ENCODE data around the gene ABLIM2. TPM values are rescaled to one million over a fixed set of nuclear protein-coding genes. Genes with fewer than 3 reads are reported as not detected.

The ABLIM2 gene
- total RNA-seq, 1 donor from 2014 or later = 18.4 TPM

DNA sequence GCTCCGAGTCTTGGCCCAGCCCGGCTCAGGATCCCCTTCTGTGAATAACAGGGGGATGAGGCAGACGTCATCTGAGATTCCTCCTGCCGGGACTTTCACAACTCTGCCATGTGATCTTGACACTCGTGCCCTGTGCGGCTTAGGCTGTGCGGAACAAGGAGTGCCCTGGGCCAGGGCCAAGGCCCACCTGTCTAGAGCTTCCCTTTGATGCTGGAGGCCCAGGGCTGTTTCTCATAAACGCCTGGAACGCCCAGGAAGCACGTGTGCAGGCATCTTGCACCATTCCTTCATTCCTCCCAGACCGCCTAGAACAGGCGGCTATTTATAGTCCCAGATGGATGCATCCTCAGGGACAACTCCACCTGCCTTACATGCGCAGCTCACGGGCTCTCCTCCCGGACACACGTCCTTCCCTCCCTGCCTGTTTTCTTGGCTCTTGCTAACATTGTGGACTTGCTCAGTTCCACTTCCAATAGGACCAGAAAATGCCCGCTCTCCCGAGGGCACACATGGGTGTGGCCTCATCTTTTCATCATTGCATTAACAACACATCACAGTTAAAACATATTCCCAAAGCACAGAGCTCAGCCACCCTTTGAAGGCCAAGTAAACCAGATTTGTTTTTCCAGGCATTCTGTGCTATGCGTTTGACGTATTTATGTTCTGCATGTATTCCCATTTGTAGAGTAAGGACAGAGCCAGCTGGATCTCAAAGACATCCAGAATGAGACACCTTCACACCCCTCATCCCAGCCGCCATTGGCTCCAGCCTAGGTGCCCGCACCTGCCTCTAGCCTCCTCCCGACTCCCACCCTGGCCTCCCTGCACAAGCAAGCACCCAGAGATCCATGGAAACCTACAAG lies 57.2 kb downstream of the ABLIM2 start:
- no peak for DNase-seq

DNA sequence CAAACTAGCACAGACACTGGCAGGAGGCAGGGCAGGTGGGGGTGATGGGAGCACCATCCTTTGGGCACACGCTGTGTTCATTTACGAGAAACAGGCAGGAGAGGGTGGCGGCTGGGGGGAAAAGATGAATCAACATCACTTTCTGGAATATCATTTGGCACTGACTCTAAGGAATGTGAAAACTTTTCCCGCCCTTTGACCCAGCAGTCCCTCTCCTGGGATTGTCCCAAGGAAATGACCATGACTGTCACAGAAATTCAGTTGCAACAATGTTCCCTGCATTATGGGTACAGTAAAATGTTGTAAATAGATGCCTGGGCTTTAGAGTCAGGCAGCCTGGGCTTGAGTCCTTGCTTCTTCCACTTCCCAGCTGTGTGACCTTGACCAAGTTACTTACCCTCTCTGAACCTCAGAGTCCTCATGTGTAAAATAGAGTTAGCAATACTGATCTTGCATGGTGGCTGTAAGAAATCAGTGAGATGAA lies 58.6 kb downstream of the ABLIM2 start:
- no peak for DNase-seq

DNA sequence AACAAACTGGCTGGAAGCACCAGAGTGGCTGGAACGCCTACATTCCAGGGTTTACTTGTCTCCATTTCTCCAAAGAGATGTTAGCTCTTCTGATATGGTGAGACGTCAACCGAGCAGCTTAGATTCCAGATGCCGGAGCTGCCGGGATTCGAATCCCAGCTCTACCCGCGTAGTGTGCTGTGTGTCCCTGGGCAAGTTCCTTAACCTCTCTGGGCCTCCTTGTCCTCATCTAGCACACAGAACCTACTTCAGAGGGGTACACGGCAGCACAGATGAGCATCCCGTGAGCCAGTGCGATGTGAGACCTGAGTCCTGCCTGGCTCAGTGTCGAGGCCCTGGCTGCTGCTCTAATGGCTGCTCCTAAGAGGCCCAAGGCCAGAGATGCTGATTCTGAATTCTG lies 60.1 kb downstream of the ABLIM2 start:
- no peak for DNase-seq

DNA sequence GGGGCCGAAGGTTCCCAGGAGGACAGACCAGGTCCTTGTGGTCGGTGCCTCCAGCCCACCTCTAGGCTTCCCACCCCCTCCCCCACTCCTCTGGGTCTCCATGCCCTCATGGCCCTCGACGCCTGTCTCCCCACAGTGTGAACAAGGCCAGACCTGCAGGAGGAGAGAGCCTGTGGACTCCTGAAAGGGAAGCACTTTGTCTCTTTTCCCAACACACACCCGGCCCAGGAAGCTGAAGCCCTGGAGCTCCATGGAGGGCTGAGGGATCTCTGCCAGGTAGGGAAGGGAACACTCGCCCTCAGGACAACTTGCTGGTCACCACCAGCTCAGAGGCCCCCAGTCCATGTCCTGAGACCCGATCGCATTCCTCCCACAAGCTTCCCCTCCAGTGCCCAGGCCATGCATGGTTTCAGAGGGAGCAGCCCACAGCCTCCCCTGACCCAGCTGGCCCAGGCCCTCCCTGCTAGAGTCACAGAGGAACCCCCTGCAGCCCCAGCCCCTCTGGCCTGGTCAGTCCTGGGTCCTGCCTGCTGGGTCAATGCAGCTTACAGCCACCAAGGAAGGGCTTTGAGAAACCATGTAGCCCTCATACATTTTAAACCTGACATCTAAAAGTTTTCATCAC lies 60.8 kb downstream of the ABLIM2 start:
- no peak for DNase-seq

DNA sequence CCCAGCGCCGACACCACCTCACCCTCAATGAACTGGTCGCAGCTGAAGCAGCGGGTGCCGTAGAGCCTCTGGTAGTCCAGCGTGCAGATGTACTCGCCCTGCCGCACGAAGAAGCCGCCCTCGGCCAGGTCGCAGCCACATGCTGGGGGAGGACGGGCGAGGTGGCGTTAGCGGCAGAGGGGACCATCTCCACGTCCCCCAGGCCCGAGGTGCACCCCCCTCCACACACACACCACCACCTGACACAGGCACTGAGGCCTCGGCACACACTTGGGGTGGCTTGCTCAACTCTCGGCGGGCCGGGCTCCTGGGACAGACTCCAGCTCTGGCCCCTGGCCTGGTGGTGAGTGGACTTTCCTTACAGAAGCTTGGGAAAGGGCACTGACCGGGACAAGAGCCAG lies 61.5 kb downstream of the ABLIM2 start:
- no peak for DNase-seq

DNA sequence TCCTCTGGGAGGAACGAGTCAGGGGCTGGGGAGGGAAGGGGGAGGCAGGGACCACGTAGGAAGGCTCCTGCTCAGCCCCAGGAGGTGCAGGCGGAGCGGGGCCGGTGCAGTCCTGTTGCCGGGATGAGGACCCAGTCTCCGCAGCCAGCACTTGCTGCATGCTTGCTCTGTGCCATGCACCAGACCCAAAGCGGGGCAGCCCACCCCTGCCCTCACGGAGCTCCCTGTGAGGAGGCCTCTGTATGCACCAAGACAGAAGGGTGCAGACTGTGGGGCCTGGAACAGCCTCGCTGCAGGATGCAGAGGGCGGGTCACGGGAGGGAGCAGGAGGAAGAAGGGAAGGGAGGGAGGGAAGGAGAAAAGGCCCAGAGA lies 61.9 kb downstream of the ABLIM2 start:
- DNase-seq = no peak

DNA sequence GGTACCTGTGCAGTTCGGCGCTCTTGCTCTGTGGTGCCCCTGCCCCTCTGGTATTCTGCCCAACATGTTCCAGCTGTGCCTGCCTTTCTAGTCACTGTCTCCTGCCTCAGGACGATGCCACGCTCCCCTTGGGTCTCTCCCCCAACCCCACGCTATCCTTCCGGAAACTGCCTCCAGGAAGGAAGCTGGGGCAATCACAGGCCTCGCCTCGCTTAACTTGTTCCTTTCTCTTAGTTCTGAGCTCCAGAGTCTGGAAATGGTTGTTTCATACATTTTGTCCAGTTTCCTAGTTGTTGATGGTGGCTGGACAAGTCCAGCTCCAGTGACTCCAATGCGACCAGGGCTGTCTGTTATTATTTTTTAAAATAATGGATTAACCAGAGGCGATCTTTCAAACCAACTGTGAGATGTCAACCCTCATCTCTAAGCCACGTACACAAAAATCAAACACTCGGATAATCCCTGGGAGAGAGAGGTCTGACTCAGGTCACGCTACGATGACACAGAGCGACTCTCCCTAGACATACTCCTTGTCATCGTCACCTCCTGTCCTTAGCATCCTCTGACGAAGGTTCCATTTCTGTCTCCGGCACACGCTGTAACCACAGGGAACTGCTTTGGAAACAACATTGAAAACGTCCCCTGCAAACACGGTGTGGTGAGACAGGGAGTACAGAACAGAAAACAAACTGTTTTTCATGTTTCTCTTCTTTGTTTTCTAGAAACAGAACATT lies 62.5 kb downstream of the ABLIM2 start:
- no peak for DNase-seq

DNA sequence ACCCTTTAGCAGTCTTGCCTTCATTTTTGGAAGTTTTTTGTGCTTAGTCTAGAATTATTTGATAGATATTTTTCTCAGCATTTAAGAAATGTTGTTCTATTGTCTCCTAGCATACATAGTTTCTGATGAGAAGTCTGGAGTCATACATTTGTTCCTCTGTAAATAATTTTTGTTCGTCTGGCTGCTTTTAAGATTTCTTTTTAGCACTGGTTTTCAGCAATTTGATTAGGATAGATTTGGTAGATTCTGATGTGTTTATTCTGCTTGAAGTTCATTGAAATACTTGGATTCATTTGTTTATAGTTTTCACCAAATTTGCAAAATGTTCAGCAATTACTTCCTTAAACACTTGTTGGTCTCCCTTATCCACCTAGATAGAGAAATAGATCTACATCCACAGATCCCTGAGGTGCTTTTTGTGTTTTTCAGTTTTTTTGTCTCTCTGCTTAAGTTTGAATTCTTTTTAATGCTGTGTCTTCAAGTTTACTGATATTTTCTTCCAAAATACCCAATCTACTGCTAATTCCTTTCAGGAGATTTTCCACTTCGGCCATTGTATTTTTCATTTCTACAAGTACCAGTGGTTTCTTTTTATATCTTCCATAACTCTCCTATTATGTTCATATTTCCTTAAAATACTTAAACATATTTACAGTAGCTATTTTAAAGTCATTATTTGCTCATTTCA lies 64.9 kb downstream of the ABLIM2 start:
- DNase-seq = no peak

DNA sequence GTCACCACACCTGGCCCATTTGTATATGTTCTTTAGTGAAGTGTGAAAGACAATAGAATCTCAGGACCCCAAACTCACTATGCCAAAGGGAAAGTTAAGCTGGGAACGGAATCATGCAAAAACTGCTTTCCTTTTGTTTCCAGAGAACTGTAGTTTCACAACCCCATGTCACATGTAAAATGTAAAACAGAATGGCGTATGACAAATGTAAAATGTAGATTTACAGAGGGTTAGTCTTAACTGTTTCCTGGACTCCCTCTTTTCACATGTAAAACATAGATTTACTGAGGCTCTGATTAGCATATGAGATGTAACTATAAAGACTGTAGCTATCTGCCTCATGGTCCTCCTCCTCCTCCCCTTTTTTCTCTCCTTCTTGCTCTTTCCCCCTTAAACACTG lies 66.3 kb downstream of the ABLIM2 start:
- DNase-seq = no peak

DNA sequence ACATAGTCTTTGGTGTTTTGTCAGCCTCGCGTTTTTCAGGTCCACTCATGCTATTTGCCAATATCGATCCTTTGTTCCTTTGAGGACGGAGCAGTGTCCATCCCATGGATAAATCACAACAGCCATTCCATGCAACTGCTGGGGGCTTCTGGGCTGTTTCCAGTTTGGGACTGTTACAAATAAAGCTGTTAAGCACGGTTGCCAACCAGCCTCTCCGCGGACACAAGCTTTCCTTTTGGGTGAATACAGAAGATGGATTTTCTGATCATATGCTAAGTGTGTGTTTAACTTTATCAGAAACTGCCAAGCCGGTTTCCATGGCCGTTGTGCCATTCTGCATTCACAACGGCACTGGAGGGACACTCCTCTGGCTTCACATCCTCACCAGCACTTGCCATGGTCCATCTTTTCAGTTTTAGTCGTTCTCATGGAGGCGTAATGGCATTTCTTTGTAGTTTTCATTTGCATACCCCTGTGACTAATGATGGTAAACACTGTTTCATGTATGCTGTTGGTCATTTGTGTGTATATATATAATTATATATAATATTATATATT lies 67.8 kb downstream of the ABLIM2 start:
- DNase-seq = no peak

DNA sequence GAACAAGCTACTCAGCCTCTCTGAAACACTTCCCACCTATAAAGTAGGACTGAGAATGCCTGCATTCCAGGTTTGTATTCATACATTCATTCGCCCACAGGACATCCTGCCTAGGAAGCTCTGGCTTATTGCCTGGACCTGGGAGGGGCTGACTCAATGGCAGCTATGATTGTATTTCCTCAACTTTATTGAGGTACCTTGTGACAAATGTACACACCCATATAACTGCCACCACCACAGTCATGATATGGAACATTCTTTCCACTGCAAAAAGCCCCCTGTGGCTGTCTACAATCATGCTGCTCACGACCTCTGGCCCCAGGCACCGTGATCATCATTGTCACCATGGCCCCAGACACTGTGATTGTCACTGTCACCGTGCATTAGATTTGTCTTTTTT lies 68.3 kb downstream of the ABLIM2 start:
- no peak for DNase-seq

DNA sequence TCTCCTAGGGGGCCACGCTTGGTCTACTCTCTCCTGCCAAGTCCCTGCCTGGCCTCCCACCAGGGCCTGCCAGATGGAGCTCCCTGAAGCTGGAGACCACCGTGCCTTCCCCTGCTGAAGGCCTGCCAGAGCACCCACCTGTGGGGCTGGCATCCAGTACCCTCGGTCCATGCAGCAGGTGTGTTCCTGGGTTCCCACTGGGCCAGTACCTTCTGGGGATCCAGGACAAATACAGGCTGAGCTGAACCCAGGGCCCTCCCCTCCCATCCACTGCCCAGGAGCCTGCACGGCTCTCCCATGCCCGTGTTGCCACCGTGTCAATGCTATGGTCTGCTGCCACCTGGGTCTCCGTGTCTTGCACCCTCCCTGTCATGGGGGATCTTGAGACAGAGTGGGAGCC lies 68.8 kb downstream of the ABLIM2 start:
- no peak for DNase-seq

DNA sequence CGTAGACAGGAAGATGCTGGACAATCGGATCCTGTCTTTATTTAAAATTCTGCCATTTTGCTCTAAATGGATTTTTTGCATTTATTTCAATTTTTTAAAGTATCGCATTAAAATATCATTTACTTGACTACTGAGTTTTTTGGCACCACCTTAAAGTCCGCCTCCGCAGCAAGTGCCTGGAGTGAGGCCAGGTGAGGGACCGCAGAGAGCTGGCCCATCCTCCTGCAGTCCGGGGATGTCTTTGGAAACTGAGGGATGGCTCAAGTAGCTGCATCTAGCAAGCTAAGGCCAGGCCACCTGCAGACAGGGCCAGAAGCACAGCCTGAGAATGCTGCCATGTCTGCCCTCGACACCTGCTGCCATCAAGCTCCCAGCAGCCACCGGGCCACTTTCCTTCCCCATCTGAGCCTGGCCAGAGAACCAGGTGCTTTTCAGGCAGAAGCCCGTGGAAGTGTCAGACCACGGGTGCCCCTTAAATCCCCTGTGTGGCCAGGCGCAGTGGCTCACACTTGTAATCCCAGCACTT lies 69.6 kb downstream of the ABLIM2 start:
- DNase-seq = no peak

DNA sequence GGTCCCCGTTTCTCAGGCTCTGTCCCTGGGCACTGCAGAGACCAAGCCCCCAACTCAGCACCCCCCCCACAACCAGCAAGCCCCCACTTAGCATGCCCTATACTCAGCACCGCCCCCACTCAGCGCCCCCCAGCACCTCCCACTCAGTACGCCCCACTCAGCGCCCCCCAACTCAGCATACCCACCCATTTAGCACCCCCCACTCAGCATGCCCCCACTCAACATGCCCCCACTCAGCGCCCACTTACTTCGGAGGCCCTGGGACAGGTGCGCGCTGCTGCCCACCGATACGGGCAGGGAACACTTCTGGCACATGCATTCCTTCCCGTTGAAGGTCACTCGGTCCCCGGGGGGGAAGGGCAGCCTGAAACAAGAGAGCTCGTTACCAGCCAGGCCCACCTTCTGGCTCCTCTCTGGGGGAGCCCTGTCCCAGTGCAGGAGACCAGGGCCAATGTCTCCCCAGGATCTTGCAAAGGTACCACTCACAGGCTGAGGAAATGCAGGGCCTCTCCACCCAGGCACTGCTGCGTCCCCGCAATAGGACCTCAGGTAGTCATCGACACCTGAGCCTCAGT lies 70.6 kb downstream of the ABLIM2 start:
- no peak for DNase-seq

DNA sequence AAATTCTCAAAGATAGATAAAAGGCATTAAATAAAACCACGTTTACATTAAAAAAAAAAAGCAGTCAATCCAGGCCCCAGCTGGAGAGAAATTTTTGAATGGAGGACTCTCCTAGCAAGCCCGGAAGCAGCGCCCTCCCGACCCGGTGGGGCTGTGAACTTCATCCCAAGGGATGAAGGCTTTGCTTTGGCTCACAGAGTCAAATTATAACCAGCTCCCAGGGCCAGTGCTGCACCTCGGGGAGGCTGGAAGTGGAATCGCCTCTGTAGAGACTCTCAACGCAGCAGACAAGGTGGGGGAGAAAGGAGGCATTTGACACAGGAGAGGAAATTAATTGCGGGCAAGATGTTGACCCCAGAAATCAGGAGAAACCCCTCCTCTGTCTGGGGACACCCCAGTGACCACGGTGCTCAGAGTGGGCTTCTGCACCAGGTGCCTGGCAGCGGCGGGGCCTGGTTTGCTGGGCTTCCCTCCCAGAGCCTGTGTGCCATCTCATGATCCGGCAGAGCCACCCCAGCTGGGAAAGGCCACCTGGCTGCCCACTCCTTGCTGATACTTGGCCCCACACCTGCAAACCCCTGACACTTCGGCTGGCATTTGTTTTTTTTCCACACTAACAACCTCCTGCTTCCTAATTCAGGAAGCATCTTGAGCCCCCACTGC lies 71.7 kb downstream of the ABLIM2 start:
- DNase-seq = no peak

DNA sequence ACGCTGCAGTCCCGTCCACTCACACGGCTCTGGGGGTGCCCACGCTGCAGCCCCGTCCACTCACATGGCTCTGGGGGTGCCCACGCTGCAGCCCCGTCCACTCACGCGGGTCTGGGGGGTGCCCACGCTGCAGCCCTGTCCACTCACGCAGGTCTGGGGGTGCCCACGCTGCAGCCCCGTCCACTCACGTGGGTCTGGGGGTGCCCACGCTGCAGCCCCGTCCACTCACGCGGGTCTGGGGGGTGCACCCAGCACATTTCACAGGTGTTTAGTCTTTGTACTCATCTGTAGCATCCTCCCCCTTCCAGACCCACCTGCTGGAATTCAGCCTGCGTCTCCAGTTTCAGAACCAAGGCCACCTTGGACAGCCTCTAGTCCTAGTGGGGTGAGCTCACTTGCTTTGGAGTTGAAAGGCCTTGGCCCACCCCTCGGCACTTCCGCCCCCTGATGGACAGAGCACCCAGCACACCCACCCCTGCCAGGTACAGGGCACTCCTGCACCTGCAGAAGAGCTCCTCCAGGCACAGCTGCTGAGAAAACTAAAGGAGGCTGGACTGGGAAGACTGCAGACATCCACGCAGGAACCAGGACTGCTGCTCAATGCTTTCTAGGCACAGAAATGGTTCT lies 73.0 kb downstream of the ABLIM2 start:
- no peak for DNase-seq

DNA sequence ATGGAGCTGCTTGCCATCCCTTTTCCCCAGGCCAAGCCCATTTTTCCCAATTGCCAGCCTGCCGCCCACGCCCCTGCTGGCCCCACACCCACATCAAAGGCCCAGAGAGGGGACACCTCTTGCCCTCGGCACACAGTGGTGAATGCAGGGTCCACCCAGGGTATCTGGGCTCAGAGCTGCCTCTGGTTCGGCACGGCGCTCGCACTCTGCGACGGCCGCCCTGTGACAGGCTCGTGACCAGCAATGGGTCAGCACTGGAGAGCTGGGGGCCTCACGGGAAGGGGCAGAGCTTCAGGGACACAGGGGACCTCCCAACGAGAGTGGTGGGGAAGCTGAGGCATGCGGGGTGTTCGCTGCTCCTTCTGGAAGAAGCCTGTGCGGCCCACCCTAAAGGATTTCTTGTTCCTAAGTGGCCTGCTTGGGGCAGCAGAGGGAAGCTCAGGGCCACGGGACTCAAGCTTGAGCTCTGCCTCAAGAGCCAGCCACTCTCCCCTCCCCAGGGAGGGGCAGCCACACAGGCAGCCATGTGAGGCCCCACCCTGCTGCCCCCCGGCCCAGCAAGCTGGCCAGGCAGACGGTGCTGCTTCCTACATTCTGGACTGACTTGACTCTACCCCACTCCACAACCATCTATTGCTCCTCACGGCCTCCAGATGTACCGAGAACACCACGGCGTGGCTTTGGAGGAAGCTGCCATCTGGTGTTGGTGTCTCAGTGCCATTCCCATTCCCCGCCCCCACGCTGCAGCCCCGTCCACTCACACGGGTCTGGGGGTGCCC lies 73.7 kb downstream of the ABLIM2 start:
- no peak for DNase-seq

DNA sequence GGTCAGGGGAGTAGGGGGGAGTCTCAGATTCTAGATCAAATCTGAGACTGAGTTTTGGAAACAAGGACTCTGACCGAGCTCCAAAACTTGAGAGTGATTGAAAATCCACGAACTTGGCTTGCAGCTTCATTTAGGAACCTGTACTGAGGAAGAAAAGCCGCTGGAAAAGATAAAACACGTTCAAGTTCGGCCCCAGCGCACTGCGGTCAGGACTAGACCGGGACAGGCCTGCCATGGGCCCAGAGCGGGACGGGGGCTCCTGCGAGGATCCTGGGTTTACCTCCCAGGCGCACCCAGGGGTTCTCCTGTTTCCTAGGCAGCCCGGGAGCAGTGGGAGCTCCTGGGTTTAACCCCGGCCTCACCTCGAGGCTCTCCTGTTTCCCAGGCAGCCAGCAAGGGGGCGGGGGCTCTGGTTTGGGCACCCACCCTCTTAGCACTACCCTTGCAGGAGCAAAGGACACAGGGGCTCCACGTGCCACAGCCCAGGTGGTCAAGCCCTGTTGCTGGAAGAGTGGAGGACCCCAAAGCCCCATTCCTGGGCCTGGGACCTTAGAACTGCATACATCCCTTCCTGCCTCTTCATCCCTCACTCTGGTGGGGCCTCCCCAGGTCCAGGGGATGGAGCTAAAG lies 74.5 kb downstream of the ABLIM2 start:
- DNase-seq = no peak

DNA sequence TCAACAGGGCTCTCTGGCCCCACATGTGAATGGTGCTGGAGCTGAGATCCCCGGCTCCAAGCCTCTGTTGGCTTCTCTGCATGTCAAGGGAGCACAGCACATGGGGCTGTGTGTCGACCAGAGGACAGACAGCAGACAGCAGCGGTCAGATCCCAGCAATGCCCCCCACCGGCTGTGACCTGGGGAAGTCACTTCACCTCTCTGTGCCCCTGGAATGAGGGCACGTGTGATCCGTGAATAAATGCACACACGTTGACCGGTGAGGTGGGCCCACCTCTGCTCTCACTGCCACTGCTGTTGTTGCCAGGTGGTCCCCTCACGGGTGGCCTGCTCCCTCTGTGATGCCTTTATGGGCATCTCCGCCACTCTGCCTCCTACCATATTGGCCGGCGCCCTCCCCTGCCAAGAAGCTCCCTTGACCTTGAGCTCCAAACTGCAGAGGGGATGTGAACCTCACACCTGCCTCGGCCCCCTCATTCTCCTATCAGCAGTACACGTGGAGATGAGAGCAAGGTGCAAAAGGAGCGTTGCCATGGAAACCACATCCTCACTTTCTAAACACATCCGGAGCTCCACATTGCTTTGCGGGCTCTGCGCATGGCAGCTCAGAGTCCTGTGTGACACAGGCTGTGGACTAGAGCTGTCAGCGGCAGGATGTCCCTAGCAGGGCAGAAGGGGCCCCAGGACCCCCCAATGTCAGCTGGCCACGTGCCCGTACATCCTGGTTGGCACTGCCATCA lies 75.4 kb downstream of the ABLIM2 start:
- DNase-seq = no peak
